HEK293 (cell line): ENCODE measurements around the gene TRA2B.

ENCODE experiments used
- KLF10 ChIP-seq: fragments of 450-650 bp; IDR thresholded peaks from 2 replicates; pipeline ENCODE4 v1.5.1; 2018; ENCODE audit warnings: missing biosample characterization, mild to moderate bottlenecking, missing genetic modification characterization
- TCF7L2 ChIP-seq: IDR thresholded peaks from 2 replicates; pipeline ENCODE4 v1.6.1; 2011; ENCODE audit warnings: low read depth, mild to moderate bottlenecking, inconsistent platforms, low read length, moderate library complexity, borderline replicate concordance
- ZFP37 ChIP-seq: fragments of 450-650 bp; formaldehyde crosslinking; IDR thresholded peaks from 2 replicates; pipeline ENCODE4 v1.5.1; 2016; ENCODE audit warnings: missing biosample characterization, missing genetic modification characterization
- ZFP41 ChIP-seq: fragments of 450-650 bp; formaldehyde crosslinking; IDR thresholded peaks from 2 replicates; pipeline ENCODE4 v1.5.1; 2016; ENCODE audit warnings: missing biosample characterization, missing genetic modification characterization, borderline replicate concordance
- ZNF274 ChIP-seq, 2 experiments: fragments of 200-500 bp in 1 of 2; fragments of 450-650 bp in 1 of 2; sonication (Bioruptor generic) in 1 of 2; formaldehyde crosslinking in 1 of 2; IDR thresholded peaks; 2 replicates each; pipeline versions ENCODE4 v1.5.1 to v1.6.1; 2014 to 2016; ENCODE audit warnings: borderline replicate concordance in 1 of 2, inconsistent platforms in 1 of 2, low read length in 1 of 2, missing biosample characterization in 1 of 2, missing genetic modification characterization in 1 of 2
- ZNF292 ChIP-seq: fragments of 450-650 bp; formaldehyde crosslinking; IDR thresholded peaks from 2 replicates; pipeline ENCODE4 v1.5.1; 2016; ENCODE audit warnings: low read depth, missing biosample characterization, missing genetic modification characterization, borderline replicate concordance
- ZNF561 ChIP-seq: fragments of 450-650 bp; IDR thresholded peaks from 2 replicates; pipeline ENCODE4 v1.5.1; 2018; ENCODE audit warnings: missing biosample characterization, missing genetic modification characterization, borderline replicate concordance
- ZNF621 ChIP-seq: fragments of 450-650 bp; formaldehyde crosslinking; IDR thresholded peaks from 2 replicates; pipeline ENCODE4 v1.5.1; 2017; ENCODE audit warnings: missing biosample characterization, missing genetic modification characterization
- ZNF623 ChIP-seq: fragments of 450-650 bp; formaldehyde crosslinking; IDR thresholded peaks from 2 replicates; pipeline ENCODE4 v1.5.1; 2016; ENCODE audit warnings: missing biosample characterization, missing genetic modification characterization
- ZNF664 ChIP-seq: fragments of 450-650 bp; formaldehyde crosslinking; IDR thresholded peaks from 2 replicates; pipeline ENCODE4 v1.5.1; 2016; ENCODE audit warnings: missing biosample characterization, missing genetic modification characterization
- ZNF747 ChIP-seq: fragments of 450-650 bp; formaldehyde crosslinking; IDR thresholded peaks from 2 replicates; pipeline ENCODE4 v1.5.1; 2016; ENCODE audit warnings: missing biosample characterization, missing genetic modification characterization
- TF ChIP-seq, protein P1 (sequence below): fragments of 450-650 bp; formaldehyde crosslinking; IDR thresholded peaks from 2 replicates; pipeline ENCODE4 v1.5.1; 2016; ENCODE audit warnings: missing biosample characterization, missing genetic modification characterization
- TF ChIP-seq, protein P2 (sequence below): fragments of 450-650 bp; formaldehyde crosslinking; IDR thresholded peaks from 2 replicates; pipeline ENCODE4 v1.5.1; 2016; ENCODE audit warnings: missing biosample characterization, missing genetic modification characterization

GRCh38 chr3:185978516-185978915 lies 40.7 kb upstream of the TRA2B start:
- TF ChIP-seq, protein P1, sequence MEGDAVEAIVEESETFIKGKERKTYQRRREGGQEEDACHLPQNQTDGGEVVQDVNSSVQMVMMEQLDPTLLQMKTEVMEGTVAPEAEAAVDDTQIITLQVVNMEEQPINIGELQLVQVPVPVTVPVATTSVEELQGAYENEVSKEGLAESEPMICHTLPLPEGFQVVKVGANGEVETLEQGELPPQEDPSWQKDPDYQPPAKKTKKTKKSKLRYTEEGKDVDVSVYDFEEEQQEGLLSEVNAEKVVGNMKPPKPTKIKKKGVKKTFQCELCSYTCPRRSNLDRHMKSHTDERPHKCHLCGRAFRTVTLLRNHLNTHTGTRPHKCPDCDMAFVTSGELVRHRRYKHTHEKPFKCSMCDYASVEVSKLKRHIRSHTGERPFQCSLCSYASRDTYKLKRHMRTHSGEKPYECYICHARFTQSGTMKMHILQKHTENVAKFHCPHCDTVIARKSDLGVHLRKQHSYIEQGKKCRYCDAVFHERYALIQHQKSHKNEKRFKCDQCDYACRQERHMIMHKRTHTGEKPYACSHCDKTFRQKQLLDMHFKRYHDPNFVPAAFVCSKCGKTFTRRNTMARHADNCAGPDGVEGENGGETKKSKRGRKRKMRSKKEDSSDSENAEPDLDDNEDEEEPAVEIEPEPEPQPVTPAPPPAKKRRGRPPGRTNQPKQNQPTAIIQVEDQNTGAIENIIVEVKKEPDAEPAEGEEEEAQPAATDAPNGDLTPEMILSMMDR: no peak
- TF ChIP-seq ZNF292: no peak
- TF ChIP-seq, protein P2, sequence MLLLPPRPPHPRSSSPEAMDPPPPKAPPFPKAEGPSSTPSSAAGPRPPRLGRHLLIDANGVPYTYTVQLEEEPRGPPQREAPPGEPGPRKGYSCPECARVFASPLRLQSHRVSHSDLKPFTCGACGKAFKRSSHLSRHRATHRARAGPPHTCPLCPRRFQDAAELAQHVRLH (tag by site-specific recombination): no peak
- no peak for TF ChIP-seq KLF10 (tag by site-specific recombination)
- no peak for TF ChIP-seq ZFP37 (tag by site-specific recombination)
- TF ChIP-seq ZFP41 (tag by site-specific recombination): no peak
- TF ChIP-seq ZNF623 (tag by site-specific recombination): no peak
- TF ChIP-seq TCF7L2: no peak
- TF ChIP-seq ZNF274 (IDR thresholded peaks at IDR 0.05; ENCODE audit: low read length): no peak
- TF ChIP-seq ZNF274 (tag by site-specific recombination; IDR thresholded peaks at IDR 0.05; ENCODE audit: borderline replicate concordance): no peak
- no peak for TF ChIP-seq ZNF561 (tag by site-specific recombination)
- TF ChIP-seq ZNF747 (tag by site-specific recombination): no peak
- no peak for TF ChIP-seq ZNF664
- no peak for TF ChIP-seq ZNF621
